Fibroblast of pulmonary artery (primary cell): ENCODE data around the gene ZMAT5.

Experiments used
- DNase-seq: peaks from one replicate; pipeline ENCODE4 v3.0.0-alpha.2; 2010; ENCODE audit warnings: low read depth
- H3K4me3 ChIP-seq: replicated peaks from 2 replicates; pipeline ENCODE4 v1.5.1; 2011; ENCODE audit warnings: low read depth, mild to moderate bottlenecking, control low read depth, low read length, moderate library complexity
- TF ChIP-seq, protein P1 (sequence below): IDR thresholded peaks from 2 replicates; pipeline ENCODE4 v1.5.1; 2011; ENCODE audit warnings: mild to moderate bottlenecking, control low read depth, low read length, inconsistent platforms; ENCODE audit errors: missing control alignments

Gene ZMAT5, protein sequence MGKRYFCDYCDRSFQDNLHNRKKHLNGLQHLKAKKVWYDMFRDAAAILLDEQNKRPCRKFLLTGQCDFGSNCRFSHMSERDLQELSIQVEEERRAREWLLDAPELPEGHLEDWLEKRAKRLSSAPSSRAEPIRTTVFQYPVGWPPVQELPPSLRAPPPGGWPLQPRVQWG

DNA sequence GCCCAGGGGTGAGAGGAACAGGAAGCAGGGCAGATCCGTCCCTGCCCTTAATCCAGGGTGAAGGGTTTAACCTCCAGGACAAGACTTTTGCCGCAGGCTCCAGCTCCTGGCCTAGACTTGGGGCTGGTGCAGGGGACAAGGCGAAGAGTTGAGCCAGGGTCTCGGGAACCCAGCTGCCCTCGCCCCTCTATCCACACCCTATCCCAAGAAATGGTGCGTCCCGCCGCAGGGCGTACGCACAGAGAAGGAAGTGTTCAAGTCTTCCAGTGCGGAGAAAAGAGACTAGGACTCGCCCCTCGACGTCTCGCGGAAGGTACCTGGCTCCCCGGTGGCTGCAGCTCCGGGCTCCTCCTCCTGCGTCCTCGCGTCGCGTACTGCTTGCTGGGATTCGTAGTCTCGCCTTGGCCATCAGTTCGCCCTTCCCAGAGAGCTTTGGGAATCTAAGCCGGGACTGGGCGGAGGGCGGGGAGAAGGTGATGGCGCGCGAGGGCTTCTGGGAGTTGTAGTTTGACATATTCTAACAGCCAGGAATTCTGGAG lies at the start of gene ZMAT5:
Gene ZMAT5, minus strand, starts transcription at position 376 of the 539 bp plus-strand sequence. CDS start 18,463 bp downstream, outside the sequence.
- TF ChIP-seq, protein P1, sequence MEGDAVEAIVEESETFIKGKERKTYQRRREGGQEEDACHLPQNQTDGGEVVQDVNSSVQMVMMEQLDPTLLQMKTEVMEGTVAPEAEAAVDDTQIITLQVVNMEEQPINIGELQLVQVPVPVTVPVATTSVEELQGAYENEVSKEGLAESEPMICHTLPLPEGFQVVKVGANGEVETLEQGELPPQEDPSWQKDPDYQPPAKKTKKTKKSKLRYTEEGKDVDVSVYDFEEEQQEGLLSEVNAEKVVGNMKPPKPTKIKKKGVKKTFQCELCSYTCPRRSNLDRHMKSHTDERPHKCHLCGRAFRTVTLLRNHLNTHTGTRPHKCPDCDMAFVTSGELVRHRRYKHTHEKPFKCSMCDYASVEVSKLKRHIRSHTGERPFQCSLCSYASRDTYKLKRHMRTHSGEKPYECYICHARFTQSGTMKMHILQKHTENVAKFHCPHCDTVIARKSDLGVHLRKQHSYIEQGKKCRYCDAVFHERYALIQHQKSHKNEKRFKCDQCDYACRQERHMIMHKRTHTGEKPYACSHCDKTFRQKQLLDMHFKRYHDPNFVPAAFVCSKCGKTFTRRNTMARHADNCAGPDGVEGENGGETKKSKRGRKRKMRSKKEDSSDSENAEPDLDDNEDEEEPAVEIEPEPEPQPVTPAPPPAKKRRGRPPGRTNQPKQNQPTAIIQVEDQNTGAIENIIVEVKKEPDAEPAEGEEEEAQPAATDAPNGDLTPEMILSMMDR, result no peak
- H3K4me3 ChIP-seq, result peak within 1 kb of the TSS; percentile 100
- DNase-seq, result peak; percentile 97

DNA sequence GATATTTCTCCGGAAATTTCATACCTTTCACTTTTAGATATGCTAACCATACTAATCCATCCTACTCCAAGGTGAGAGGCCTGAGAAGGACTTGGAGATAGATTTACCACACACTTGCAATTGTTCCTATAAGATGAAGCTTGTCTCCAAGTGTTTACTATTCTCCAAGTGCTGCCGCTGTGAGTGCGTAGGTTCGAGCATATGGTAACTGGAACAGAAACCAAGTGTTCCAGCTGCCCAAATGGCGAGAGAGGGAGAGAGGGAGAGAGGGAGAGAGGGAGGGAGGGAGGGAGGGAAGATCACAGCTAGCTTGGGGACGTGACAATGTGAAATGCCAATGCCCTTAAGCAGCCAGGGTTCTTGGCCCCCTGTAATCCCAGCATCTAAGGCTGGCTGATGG lies 49.7 kb upstream of the ZMAT5 start:
- TF ChIP-seq, protein P1, result no peak
- DNase-seq, result no peak
- H3K4me3 ChIP-seq, result no peak overlapping the region

DNA sequence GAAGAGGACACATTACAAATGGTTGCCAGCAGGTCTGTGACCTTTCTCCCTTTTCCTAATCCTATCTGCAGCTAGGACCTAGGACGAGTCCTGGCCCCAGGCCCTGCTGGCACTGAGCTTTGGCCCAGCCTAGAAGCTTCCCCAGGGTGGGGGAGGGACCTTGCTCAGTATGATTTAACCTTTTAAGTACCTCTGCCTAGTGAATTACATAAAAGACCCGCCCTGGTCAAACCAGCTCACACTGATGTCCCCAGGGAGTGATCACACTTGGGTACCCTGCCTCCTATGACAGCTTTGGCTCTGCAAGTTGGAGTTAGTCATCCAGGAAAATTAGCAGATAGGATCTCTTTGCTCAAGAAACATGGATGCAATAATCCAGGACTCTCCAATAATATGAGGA lies 49.3 kb upstream of the ZMAT5 start:
- TF ChIP-seq, protein P1, result no peak
- H3K4me3 ChIP-seq, result no peak overlapping the region
- no peak for DNase-seq

DNA sequence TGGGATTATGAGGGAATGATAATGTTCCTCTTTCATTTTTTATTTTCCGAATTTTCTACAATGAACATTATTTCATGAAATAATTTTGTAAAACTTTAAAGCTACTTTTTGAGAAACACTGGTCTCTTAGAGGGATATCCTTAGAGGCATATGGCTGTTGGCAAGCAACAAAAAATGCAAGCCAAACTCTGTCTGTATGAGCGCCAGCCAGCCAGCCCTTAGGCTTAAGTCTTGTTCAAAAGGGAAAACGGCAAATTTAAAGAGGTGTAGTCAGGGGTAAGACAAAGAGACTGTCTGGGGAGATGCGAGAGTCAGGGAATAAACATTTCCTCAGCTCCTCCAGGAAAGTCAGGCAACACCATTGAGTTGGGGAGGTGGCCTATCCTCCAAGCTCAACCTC lies 48.8 kb upstream of the ZMAT5 start:
- TF ChIP-seq, protein P1, result no peak
- DNase-seq, result no peak
- no peak overlapping the region for H3K4me3 ChIP-seq

DNA sequence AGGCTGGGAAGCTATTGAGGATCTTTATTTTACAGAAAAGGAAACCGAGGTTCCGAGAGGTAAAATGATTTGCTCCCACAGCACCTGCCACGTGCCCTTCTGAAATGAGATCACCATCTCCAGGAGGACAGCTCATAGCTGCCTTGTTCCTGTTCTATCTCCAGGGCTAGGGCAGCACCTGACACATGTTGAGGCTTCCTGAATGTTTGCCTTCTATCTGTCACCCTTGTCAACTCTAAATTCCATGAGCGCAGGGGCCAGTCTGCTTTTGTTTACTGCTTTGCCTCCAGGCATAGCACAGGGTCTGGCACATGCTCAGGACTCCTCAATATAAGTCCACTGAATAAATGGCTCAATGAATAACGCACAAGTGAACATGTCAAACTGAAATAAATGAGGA lies 47.2 kb upstream of the ZMAT5 start:
- DNase-seq, result no peak
- TF ChIP-seq, protein P1, result no peak
- H3K4me3 ChIP-seq, result no peak overlapping the region

DNA sequence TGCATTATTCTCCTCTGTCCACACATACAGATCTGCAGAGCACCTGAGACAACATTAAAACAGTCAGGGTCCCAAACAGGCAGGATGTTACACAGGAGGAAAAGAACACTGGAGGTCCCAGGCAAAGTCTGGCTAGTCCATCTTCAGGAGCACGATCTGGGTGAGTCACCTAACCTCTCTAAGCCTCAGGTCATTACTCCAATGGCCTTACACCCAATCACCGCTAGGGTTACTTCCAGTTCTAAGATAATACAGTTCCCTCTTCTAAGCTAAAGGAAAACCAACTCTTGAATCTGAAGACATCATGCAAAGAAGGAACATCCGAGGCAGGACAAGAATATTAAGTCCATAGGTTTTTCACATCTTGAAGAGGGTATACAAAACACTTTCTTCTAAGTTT lies 46.8 kb upstream of the ZMAT5 start:
- no peak for DNase-seq
- TF ChIP-seq, protein P1, result peak; percentile 2

DNA sequence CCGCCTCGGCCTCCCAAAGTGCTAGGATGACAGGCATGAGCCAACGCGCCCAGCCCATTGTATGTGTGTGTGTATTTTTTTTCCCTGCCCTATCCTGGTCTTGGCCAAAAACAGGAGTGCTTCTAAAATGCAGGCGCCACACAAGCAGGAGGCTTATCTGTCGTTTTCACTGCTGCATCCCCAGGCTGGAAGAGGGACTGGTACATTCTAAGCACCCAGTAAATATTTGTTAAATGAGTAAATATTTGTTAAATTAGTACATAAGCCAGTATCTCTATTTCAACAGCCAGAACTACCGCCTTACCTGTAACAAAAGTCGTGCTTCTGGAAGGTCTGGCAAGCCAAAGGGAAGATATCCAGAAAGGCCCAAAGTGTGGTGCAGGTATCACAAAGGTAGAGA lies 46.3 kb upstream of the ZMAT5 start:
- H3K4me3 ChIP-seq, result no peak overlapping the region
- TF ChIP-seq, protein P1, result no peak
- DNase-seq, result no peak

More for the DNA sequence above, 46.8 kb upstream of the ZMAT5 start:
- H3K4me3 ChIP-seq, result no peak overlapping the region
